Right lobe of liver (tissue), 4 donors: ENCODE data around the gene ZNRD2.

ENCODE experiments used
- POLR2A ChIP-seq: fragments of 450-650 bp; IDR thresholded peaks from one replicate; pipeline ENCODE4 v1.6.1; 2017; ENCODE audit warnings: antibody characterized with exemption, mild to moderate bottlenecking
- TF ChIP-seq, protein P1 (sequence below), 4 donors: fragments of 200-600 bp in 3 of 4; fragments of 450-650 bp in 1 of 4; IDR thresholded peaks; one replicate each; pipeline versions ENCODE4 v1.5.1 to v1.8.0; 2016 to 2022; ENCODE audit warnings: antibody characterized with exemption in 4 of 4, mild to moderate bottlenecking in 2 of 4
- donor health status: DM: no; HTN: no; CAD: no.
- donor health status: DM: no; HTN: no; CAD: no.
- donor health status: DM: no; HTN: yes; CAD: no.

DNA sequence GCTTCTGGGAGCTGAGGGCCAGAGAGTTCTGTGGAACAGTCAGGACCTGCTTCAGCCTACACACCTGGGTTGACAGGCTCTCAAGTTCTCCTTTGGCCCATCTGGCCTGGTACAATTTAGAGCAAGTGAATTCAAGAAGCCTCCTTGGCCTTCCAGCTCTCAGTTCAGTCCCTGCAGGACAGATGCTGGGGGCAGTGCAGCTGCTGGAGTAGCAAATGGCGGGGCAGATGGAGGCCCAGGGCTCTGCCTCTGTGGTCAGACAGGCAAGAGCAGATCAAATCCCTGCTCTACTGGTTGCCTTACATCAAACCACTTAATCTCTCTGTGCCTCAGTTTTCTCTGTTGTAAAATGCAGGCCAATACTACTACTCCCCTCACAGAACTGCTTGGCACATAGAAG, 34.0 kb downstream of the ZNRD2 start:
- TF ChIP-seq, protein P1, sequence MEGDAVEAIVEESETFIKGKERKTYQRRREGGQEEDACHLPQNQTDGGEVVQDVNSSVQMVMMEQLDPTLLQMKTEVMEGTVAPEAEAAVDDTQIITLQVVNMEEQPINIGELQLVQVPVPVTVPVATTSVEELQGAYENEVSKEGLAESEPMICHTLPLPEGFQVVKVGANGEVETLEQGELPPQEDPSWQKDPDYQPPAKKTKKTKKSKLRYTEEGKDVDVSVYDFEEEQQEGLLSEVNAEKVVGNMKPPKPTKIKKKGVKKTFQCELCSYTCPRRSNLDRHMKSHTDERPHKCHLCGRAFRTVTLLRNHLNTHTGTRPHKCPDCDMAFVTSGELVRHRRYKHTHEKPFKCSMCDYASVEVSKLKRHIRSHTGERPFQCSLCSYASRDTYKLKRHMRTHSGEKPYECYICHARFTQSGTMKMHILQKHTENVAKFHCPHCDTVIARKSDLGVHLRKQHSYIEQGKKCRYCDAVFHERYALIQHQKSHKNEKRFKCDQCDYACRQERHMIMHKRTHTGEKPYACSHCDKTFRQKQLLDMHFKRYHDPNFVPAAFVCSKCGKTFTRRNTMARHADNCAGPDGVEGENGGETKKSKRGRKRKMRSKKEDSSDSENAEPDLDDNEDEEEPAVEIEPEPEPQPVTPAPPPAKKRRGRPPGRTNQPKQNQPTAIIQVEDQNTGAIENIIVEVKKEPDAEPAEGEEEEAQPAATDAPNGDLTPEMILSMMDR (IDR thresholded peaks at IDR 0.05), result no peak
- no peak for TF ChIP-seq POLR2A
